Activated CD8-positive, alpha-beta memory T cell treated with anti-CD3 and anti-CD28 coated beads for 4 hours (primary cell): ENCODE measurements around the gene SLC25A48.
A peak's percentile ranks its signal among the peaks of the same experiment; 100 is the strongest.

Experiments
- DNase-seq, 2 donors: peaks; one replicate each; pipeline ENCODE4 v3.0.0-alpha.2; 2020; ENCODE audit warnings: low read depth in 2 of 2

The SLC25A48 gene

GRCh38 chr5:135881244-135881643, 46.8 kb downstream of the SLC25A48 start:
- no peak for DNase-seq

DNA sequence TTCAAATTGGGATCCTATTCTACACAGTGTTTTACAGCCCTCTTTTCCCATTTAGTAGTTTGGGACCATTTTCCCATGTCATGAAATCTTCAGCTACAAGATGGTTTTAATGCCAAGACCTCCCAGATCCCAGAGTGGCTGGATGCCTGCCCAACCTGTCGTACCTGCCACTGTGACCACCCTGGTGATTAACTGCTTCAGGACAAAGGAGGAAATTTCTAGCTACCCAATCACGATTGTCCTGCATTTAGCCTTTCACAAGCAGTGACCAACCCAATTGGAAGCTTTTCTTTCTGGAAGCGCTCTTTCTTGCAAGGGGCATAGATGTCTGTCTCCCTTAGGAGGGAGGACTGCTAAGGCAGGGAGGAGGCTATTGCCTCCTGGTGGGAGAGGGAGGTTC, 47.4 kb downstream of the SLC25A48 start:
- no peak for DNase-seq

- DNase-seq: no peak
Measured at GRCh38 chr5:135883026-135883425, 48.6 kb downstream of the SLC25A48 start.

GRCh38 chr5:135883441-135883840, 49.0 kb downstream of the SLC25A48 start:
- DNase-seq: no peak

GRCh38 chr5:135885031-135885430, 50.6 kb downstream of the SLC25A48 start:
- no peak for DNase-seq

DNA sequence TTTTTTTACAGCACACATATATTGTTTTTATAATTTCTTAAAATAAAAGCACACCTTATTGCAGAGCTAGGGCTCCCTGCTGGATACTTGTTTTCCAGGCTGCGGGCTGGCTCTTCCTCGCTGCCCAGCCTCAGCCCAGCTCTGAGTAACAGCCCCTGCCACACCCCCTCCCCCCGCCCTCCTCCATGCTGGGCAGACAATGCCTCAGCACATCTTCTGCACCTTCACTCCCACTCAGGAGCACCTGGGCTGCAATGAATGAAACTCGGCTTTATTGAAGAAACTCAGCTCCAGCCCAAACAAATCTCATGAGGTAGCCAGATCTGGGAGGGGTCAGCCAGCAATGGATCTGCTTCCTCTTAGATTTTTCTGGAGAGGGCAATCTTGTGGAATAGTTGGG, 51.7 kb downstream of the SLC25A48 start:
- DNase-seq: no peak

- peak; percentile 12 to 19 for DNase-seq
Measured at GRCh38 chr5:135887447-135887864, 53.0 kb downstream of the SLC25A48 start.

GRCh38 chr5:135887881-135888614, 53.6 kb downstream of the SLC25A48 start:
- no peak for DNase-seq

DNA sequence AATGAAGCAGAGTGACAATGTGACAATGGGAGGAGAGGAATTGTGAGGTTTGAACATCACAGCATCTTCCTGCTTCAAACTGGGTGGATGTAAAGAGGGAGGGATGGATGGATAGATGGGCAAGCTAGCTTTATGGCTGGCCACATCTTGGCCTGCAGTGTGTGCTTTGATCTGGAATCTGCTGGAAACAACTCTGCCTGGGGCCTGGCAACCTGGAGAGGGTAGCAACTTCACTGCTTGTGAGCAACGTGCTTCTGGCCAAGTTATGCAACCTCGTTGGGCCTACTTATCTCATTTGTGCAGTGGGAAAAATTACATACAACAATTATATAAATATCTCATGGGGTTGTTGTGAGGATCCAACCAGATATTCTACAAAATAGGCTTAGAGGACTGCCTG, 55.8 kb downstream of the SLC25A48 start:
- no peak for DNase-seq

- DNase-seq: no peak
Measured at GRCh38 chr5:135890867-135891266, 56.4 kb downstream of the SLC25A48 start.

GRCh38 chr5:135891268-135891667, 56.8 kb downstream of the SLC25A48 start:
- no peak for DNase-seq

DNA sequence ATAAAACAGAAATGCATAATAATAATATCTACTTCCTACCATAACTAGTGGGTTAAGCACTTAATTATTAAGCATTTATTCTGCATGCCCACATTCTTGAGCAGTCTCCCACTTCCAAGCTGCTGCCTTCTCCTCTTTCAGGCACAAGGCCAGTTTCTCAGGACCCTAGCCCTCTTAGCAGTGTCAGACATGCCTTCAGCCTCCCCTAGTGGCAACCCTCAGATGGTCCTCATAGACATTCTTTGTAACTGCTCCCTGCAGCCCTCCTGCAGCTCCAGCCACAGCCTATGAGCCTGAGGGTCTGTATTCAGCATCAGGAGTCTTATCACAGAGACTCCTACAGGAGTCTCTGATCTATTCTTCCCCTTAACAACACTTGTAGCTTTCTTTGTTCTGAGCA, 57.3 kb downstream of the SLC25A48 start:
- no peak for DNase-seq

DNA sequence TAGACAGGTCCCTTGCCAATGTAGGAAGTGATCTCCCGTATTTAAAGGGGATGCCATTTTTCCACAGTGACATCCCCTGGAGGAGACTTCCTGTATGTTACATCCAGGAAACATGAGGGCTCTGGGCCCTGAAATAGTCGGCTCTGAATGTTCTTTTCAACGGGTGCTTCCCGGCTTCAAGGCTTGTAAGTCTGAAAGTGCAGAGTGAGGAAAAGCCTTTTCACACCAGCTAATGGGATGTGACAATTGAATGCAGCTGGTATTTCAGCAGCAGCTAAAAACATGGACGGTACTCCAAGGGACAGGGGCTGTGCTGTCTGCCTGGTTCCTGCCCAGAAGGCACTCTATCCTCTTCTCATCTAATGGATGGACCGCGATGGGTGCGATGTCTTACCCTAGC, 59.8 kb downstream of the SLC25A48 start:
- no peak for DNase-seq

DNA sequence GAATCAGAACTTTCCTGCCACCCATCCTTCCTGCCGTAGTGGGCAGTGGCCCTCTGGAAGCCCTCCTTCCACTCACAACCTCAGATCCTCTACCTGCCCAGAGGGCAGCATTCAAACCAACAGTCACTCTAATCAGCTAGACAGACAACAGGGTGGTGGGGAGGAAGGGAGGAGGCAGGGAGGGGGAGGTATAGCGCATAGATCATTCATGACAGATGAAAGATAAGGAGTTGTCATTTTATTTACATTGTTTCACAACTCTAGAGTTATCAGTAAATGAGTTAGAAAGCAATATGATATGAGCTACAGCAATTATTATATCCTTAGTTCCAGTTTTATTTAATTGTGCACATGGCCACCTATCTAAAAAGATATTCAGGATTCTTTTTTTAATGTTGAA, 60.3 kb downstream of the SLC25A48 start:
- no peak for DNase-seq

GRCh38 chr5:135895474-135896006, 61.1 kb downstream of the SLC25A48 start, which contains the start of gene IL9:
Gene IL9 (minus strand): TSS chr5:135895841. CDS start chr5:135895816, 25 bp downstream.
- DNase-seq: no peak

DNA sequence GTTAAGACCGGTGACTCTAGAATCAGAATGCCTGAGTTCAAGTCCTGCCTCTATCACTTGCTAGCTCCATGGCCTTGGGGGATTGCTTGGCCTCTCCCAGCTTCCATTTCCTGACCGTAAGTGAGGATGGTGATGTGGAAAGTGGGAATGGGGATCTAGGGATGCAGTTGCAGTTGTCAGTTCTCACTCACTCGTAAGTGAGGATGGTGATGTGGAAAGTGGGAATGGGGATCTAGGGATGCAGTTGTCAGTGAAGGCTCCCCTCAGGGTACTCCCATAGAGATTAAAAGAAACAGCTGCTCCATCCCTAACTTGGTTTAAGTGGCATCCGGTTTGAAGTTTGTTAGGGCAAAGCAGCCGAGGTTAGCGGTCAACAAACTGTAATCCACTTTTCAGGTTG, 64.2 kb downstream of the SLC25A48 start:
- DNase-seq: no peak

- DNase-seq: no peak
Measured at GRCh38 chr5:135900276-135900675, 65.8 kb downstream of the SLC25A48 start.

- DNase-seq: no peak
Measured at GRCh38 chr5:135901633-135902032, 67.2 kb downstream of the SLC25A48 start.

- no peak for DNase-seq
Measured at GRCh38 chr5:135905144-135905543, 70.7 kb downstream of the SLC25A48 start.

DNA sequence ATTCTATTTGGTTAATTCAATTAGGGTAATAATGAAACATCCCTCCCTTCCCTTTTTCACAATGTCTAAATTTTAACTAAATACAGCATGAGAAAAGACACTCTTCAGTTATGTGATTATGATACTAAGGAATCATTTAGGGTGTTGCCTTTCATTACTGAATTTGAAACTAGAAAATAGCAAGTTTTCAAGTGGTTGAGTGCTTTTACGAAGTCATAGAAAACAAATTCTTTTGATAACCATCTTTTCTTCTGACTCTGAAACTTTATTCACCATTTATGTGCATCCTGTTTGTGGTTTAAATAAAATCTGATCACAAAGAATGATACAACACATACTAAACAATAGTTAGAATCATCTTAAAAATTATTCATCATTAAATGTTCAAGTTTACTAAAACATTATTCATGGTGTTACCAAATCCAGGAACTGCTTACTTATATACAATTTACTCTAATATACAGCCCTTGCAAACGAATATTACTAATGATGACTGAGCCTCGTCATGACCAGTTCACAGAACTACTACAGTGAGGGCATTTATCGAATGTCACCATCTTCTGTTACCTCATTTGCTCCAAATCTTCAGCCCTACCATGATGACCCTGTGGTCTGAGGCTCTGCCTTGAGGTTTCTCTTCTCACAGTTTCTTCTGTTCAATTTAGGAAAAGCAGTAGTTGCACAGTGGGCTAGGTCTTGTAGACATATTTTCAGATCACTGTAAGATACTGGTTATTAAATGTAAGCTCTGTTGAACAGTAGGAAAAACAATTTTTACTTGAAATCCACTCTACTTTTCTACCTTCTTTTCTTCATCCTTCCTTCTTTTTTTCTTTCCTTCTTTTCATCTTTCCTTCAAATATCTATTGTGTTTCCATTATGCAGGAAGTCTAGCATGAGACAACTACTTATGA, 79.5 kb downstream of the SLC25A48 start:
- no peak for DNase-seq

- DNase-seq: no peak
Measured at GRCh38 chr5:135915466-135916001, 81.1 kb downstream of the SLC25A48 start.

DNA sequence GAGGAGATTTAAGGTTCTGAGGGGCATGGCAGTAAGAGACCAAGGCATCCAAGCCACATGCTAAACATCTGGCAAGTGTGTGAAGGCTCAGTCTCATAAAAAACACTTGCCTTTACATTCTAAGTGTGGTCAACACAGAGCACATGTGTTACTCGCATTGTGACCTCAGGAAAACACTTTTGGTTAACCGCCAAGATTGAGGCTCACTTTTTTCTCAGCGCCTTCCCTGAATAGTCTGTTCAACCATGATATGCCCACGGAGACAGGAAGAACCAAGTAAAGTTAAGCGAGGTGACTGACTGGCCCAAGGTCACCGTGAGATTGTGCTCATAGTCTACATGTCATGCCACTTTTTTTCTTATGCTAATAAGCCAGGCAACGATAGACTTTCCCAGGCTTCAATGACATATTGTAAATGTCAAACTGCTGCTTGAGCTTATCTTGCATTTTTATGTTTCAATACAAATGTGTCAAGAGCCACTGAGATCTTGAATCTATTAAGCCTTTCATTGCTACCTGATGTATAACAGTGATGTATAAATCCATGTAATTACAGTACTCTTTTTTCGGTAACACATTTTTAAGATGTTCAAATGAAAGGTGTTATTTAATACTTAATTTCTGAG, 82.3 kb downstream of the SLC25A48 start:
- no peak for DNase-seq
